H1 (cell line): ENCODE measurements around the gene WFIKKN1. TPM values are rescaled to one million over a fixed set of nuclear protein-coding genes. Genes with fewer than 3 reads are reported as not detected.

Experiments
- CTCF ChIA-PET: fragments of 300-600 bp; sonication (Branson Sonifier 250); formaldehyde crosslinking; loops from one replicate; lab custom pipeline; 2021; ENCODE audit not compliant: partially characterized antibody; lab: Charles Lee
- POLR2A ChIA-PET: fragments of 300-600 bp; sonication (Branson Sonifier 250); formaldehyde crosslinking; loops from one replicate; lab custom pipeline; 2021; ENCODE audit warnings: inconsistent platforms; ENCODE audit not compliant: partially characterized antibody; lab: Charles Lee
- DNase-seq, 2 experiments: peaks; one replicate each; pipeline versions ENCODE4 v3.0.0 to v3.0.0-alpha.2; 2010 to 2022; ENCODE audit warnings: low spot score in 2 of 2, low read depth in 1 of 2, mixed read lengths in 1 of 2
- FAIRE-seq: peaks from 2 replicates; lab custom pipeline; 2011; peaks lifted over from hg19 to GRCh38; lab: Jason Lieb, UNC
- H2AFZ ChIP-seq: 2 replicates; pipeline ENCODE4 v1.8.1; 2012; ENCODE audit warnings: low read length, inconsistent platforms
- H2AK5ac ChIP-seq: 2 replicates; pipeline ENCODE4 v1.6.1; 2013; ENCODE audit warnings: low read depth, low read length
- H2BK120ac ChIP-seq: replicated peaks from 2 replicates; pipeline ENCODE3; 2013; ENCODE audit warnings: low read depth, low read length, inconsistent platforms
- H2BK12ac ChIP-seq: 2 replicates; pipeline ENCODE4 v1.6.1; 2013; ENCODE audit warnings: low read depth, low read length
- H2BK15ac ChIP-seq: 2 replicates; pipeline ENCODE4 v1.6.1; 2013; ENCODE audit warnings: low read length
- H2BK20ac ChIP-seq: 2 replicates; pipeline ENCODE4 v1.6.1; 2013; ENCODE audit warnings: low read length
- H2BK5ac ChIP-seq: 2 replicates; pipeline ENCODE4 v1.6.1; 2013; ENCODE audit warnings: low read depth, low read length
- H3K14ac ChIP-seq: 2 replicates; pipeline ENCODE4 v1.6.1; 2013; ENCODE audit warnings: inconsistent platforms; ENCODE audit not compliant: insufficient read length
- H3K18ac ChIP-seq: 2 replicates; pipeline ENCODE4 v1.6.1; 2013; ENCODE audit warnings: low read length; ENCODE audit errors: extremely low read depth
- H3K23ac ChIP-seq: 2 replicates; pipeline ENCODE4 v1.6.1; 2013; ENCODE audit warnings: inconsistent platforms; ENCODE audit not compliant: insufficient read length
- H3K23me2 ChIP-seq: 2 replicates; pipeline ENCODE4 v1.6.1; 2013; ENCODE audit warnings: low read depth, low read length
- H3K27ac ChIP-seq: 2 replicates; pipeline ENCODE4 v1.6.1; 2011; ENCODE audit warnings: low read depth, low read length, inconsistent platforms
- H3K27me3 ChIP-seq, 4 experiments: replicated peaks in 1 of 4; 1 replicate in 1 of 4; 2 replicates in 3 of 4; pipeline versions ENCODE4 v1.6.1 to v1.8.1; 2011 to 2013; ENCODE audit warnings: low read length in 3 of 4, mild to moderate bottlenecking in 3 of 4, inconsistent platforms in 2 of 4, mixed read lengths in 2 of 4, moderate library complexity in 1 of 4; ENCODE audit not compliant: control insufficient read depth in 3 of 4, insufficient read depth in 3 of 4; ENCODE audit errors: extremely low read depth in 1 of 4
- H3K36me3 ChIP-seq, 4 experiments: 2 replicates each; pipeline versions ENCODE4 v1.6.1 to v1.8.1; 2011 to 2013; ENCODE audit warnings: mild to moderate bottlenecking in 4 of 4, low read length in 3 of 4, moderate library complexity in 2 of 4, control low read depth in 1 of 4, inconsistent platforms in 1 of 4; ENCODE audit not compliant: insufficient read depth in 4 of 4, control insufficient read depth in 2 of 4
- H3K4ac ChIP-seq: replicated peaks from 2 replicates; pipeline ENCODE3; 2013; ENCODE audit warnings: low read length, low read depth, mixed read lengths, inconsistent platforms; ENCODE audit not compliant: insufficient read length
- H3K4me1 ChIP-seq, 4 experiments: replicated peaks in 1 of 4; 1 replicate in 1 of 4; 2 replicates in 3 of 4; pipeline versions ENCODE4 v1.6.1 to v1.8.1; 2011 to 2013; ENCODE audit warnings: low read length in 3 of 4, inconsistent platforms in 2 of 4, mixed read lengths in 1 of 4; ENCODE audit not compliant: insufficient read depth in 4 of 4, control insufficient read depth in 3 of 4
- H3K4me2 ChIP-seq, 2 experiments: 2 replicates each; pipeline versions ENCODE4 v1.6.1 to v1.8.1; 2011 to 2013; ENCODE audit warnings: low read depth in 2 of 2, low read length in 2 of 2, control low read depth in 1 of 2, inconsistent platforms in 1 of 2, mild to moderate bottlenecking in 1 of 2; ENCODE audit not compliant: insufficient read depth in 1 of 2
- H3K4me3 ChIP-seq, 4 experiments: fragments of 200-600, 300-600 bp in 1 of 4; sonication (generic), shearing (Covaris generic), sonication (Bioruptor Twin) in 1 of 4; 2 replicates each; pipeline versions ENCODE4 v1.5.1 to v1.8.1; 2011 to 2016; ENCODE audit warnings: low read length in 4 of 4, low read depth in 3 of 4, control low read depth in 2 of 4, inconsistent platforms in 2 of 4, mild to moderate bottlenecking in 2 of 4, mixed read lengths in 1 of 4, moderate library complexity in 1 of 4; ENCODE audit not compliant: insufficient read depth in 2 of 4; ENCODE audit errors: extremely low read depth in 1 of 4
- H3K56ac ChIP-seq: replicated peaks from 2 replicates; pipeline ENCODE3; 2013; ENCODE audit warnings: low read depth, mild to moderate bottlenecking, mixed read lengths, low read length, inconsistent platforms; ENCODE audit not compliant: insufficient read length
- H3K79me1 ChIP-seq: 2 replicates; pipeline ENCODE4 v1.6.1; 2013; ENCODE audit warnings: low read depth, low read length, control low read depth
- H3K79me2 ChIP-seq, 2 experiments: 2 replicates each; pipeline versions ENCODE4 v1.6.1 to v1.8.1; 2012 to 2013; ENCODE audit warnings: low read length in 2 of 2, mild to moderate bottlenecking in 2 of 2, inconsistent platforms in 1 of 2; ENCODE audit not compliant: insufficient read depth in 2 of 2, control insufficient read depth in 1 of 2
- H3K9ac ChIP-seq, 4 experiments: replicated peaks in 1 of 4; 1 replicate in 1 of 4; 2 replicates in 3 of 4; pipeline versions ENCODE4 v1.6.1 to v1.8.1; 2011 to 2013; ENCODE audit warnings: low read depth in 3 of 4, low read length in 3 of 4, control low read depth in 2 of 4, mild to moderate bottlenecking in 2 of 4, moderate library complexity in 2 of 4, inconsistent platforms in 1 of 4; ENCODE audit errors: extremely low read depth in 1 of 4
- H3K9me3 ChIP-seq, 2 experiments: 2 replicates each; pipeline versions ENCODE4 v1.6.1 to v1.8.1; 2012 to 2013; ENCODE audit warnings: mild to moderate bottlenecking in 2 of 2, moderate library complexity in 2 of 2, control low read depth in 1 of 2, inconsistent platforms in 1 of 2, low read depth in 1 of 2, low read length in 1 of 2, mixed read lengths in 1 of 2; ENCODE audit not compliant: insufficient read depth in 2 of 2
- H4K20me1 ChIP-seq, 2 experiments: replicated peaks in 1 of 2; 2 replicates each; pipeline versions ENCODE3 to v1.8.1; 2011 to 2013; ENCODE audit warnings: inconsistent platforms in 2 of 2, low read length in 2 of 2, mild to moderate bottlenecking in 1 of 2; ENCODE audit not compliant: insufficient read depth in 2 of 2, control insufficient read depth in 1 of 2
- H4K5ac ChIP-seq: 2 replicates; pipeline ENCODE4 v1.6.1; 2013; ENCODE audit warnings: low read length, low read depth, mixed read lengths, inconsistent platforms; ENCODE audit not compliant: insufficient read length
- H4K8ac ChIP-seq: 2 replicates; pipeline ENCODE4 v1.8.0; 2013; ENCODE audit warnings: mild to moderate bottlenecking, moderate library complexity, low read length, inconsistent platforms; ENCODE audit not compliant: insufficient read depth; ENCODE audit errors: extremely low read depth
- H4K91ac ChIP-seq: replicated peaks from 2 replicates; pipeline ENCODE3; 2013; ENCODE audit warnings: low read length, mixed read lengths, inconsistent platforms; ENCODE audit not compliant: insufficient read length
- ASH2L ChIP-seq: fragments of 200-600, 300-600 bp; sonication (generic); IDR thresholded peaks from one replicate; pipeline ENCODE4 v1.7.1; 2017; ENCODE audit warnings: low read length
- BCL11A ChIP-seq, 2 experiments: IDR thresholded peaks; one replicate each; pipeline ENCODE4 v1.6.1; 2011; ENCODE audit warnings: low read depth in 2 of 2, low read length in 2 of 2, mild to moderate bottlenecking in 2 of 2
- CBX5 ChIP-seq: fragments of 300-800, 300-1000 bp; sonication (generic); IDR thresholded peaks from 2 replicates; pipeline ENCODE4 v1.7.1; 2016; ENCODE audit warnings: antibody characterized with exemption, low read length, low read depth
- CBX8 ChIP-seq: fragments of 300-800, 300-1000 bp; sonication (generic); IDR thresholded peaks from 2 replicates; pipeline ENCODE4 v1.7.1; 2016; ENCODE audit warnings: low read depth, low read length, borderline replicate concordance
- JUND ChIP-seq: IDR thresholded peaks from 2 replicates; pipeline ENCODE4 v1.6.1; 2011; ENCODE audit warnings: mild to moderate bottlenecking, improper control_type of control experiment, low read length
- KDM1A ChIP-seq: fragments of 200-600, 300-600 bp; sonication (generic); IDR thresholded peaks from 2 replicates; pipeline ENCODE4 v1.7.1; 2016; ENCODE audit warnings: mild to moderate bottlenecking, low read length, borderline replicate concordance
- POLR2AphosphoS5 ChIP-seq: IDR thresholded peaks from 2 replicates; pipeline ENCODE4 v1.6.1; 2011; ENCODE audit warnings: low read depth, low read length
- POU5F1 ChIP-seq: IDR thresholded peaks from 2 replicates; pipeline ENCODE4 v1.6.1; 2011; ENCODE audit warnings: low read depth, mild to moderate bottlenecking, low read length, moderate library complexity
- RAD21 ChIP-seq, 2 experiments: IDR thresholded peaks in 1 of 2; conservative IDR thresholded peaks in 1 of 2; 2 replicates each; pipeline ENCODE4 v1.6.1; 2011; ENCODE audit warnings: low read depth in 2 of 2, low read length in 2 of 2, improper control_type of control experiment in 1 of 2, inconsistent platforms in 1 of 2, mild to moderate bottlenecking in 1 of 2, moderate library complexity in 1 of 2
- TAF1 ChIP-seq: IDR thresholded peaks from 2 replicates; pipeline ENCODE4 v1.6.1; 2011; ENCODE audit warnings: mild to moderate bottlenecking, low read depth, low read length
- TAF7 ChIP-seq: optimal IDR thresholded peaks from 2 replicates; pipeline ENCODE3; 2011; ENCODE audit warnings: low read depth, mild to moderate bottlenecking, inconsistent platforms, low read length, moderate library complexity, borderline replicate concordance
- TCF12 ChIP-seq: IDR thresholded peaks from 2 replicates; pipeline ENCODE4 v1.6.1; 2011; ENCODE audit warnings: low read depth, mild to moderate bottlenecking, low read length
- YY1 ChIP-seq: IDR thresholded peaks from 2 replicates; pipeline ENCODE4 v1.6.1; 2011; ENCODE audit warnings: low read depth, mild to moderate bottlenecking, low read length
- WGBS, 2 experiments: shearing (Covaris generic) in 1 of 2; methylation state at CpG; one replicate each; pipeline versions ENCODE4 v1.1.6 to v1.1.7; 2013 to 2015; ENCODE audit warnings: low lambda C conversion rate in 2 of 2, mixed read lengths in 2 of 2, inconsistent platforms in 1 of 2, low coverage in 1 of 2, missing lambda C conversion rate in 1 of 2; ENCODE audit not compliant: insufficient replicate concordance in 2 of 2, insufficient coverage in 1 of 2, insufficient read length in 1 of 2; ENCODE audit errors: extremely low coverage in 1 of 2, missing lambda C conversion rate in 1 of 2; 5-methylcytosine and 5-hydroxymethylcytosine counted together
- polyA plus RNA-seq, 7 experiments: library from polyadenylated mRNA; depleted of rRNA in 3 of 7; stranded (reverse) in 5 of 7; unstranded in 2 of 7; fragments of >200 nt in 5 of 7; fragments of 200-250 nt in 2 of 7; gene quantifications; 1 replicate in 5 of 7; 2 replicates in 1 of 7; 4 replicates in 1 of 7; pipeline versions ENCODE4 v1.2.1 to v1.2.3, GENCODE V29; 2011 to 2013; ENCODE audit warnings: missing spikeins in 2 of 7, mixed read lengths in 2 of 7
- total RNA-seq: library from RNA; stranded (reverse); fragmentation: NEBNext Ultra II Directional; extraction: Animal tissue kit (Norgen Biotek cat#: 25700); gene quantifications from 2 replicates; pipeline ENCODE4 v1.2.1, GENCODE V29; 2021

Gene WFIKKN1
- total and polyA plus RNA-seq, 2 of the 8 experiments (the other 6 are each of a cell fraction or from before 2014, with no cell fraction given): 11.4 to 15.8 TPM

DNA sequence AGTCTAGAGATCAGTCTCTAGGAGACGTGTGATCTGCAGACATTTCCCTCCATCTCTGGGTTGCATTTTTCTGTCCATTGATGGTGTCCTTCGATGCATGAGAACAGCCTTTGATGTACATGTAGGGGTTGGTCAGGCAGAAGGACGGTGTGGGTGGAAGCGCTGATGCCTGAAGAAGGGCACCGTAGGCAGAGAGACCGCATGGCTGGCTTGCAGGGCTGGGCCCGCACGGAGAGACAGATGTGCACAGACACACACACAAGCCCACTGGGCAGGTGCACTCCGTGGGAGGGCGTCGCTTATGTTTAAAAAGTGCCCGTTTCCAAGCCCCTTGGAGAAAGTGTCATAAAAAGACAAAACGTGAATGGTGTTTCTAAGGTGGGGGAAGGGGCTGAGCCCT lies 15.7 kb upstream of the WFIKKN1 start:
- no peak overlapping the region for H2BK12ac ChIP-seq
- H3K9ac ChIP-seq: no peak overlapping the region; a peak in 1 of 7 replicates
- no peak overlapping the region for H2BK15ac ChIP-seq
- no peaks in the 10 kb centered on the region for H3K79me2 ChIP-seq
- H3K9me3 ChIP-seq: no peaks in the 10 kb centered on the region
- peaks cover 6% of the 10 kb centered on the region for H3K79me1 ChIP-seq
- no peak for FAIRE-seq
- H4K8ac ChIP-seq: no peak overlapping the region
- no peak overlapping the region for H3K56ac ChIP-seq
- no peak overlapping the region for H2AK5ac ChIP-seq
- no peak overlapping the region for H4K5ac ChIP-seq
- H2BK20ac ChIP-seq: no peak overlapping the region
- no peak overlapping the region for H2AFZ ChIP-seq
- ChIA-PET POLR2A (interaction anchor here (0.9 to 1.1 kb wide), 2 partner anchors 15 to 21 kb away, joined by 3 to 4 read pairs; partner anchors contain the start of genes METTL26 and WFIKKN1), CTCF (interaction anchor here (1.2 kb wide), 1 partner anchor 84 kb away, joined by 5 read pairs; no protein-coding TSS in a partner anchor)
- 94% methylated on average over 13 of the region's 13 CpGs; no CpG with 5 or more reads in 1 of the 2 experiments for WGBS, 2 experiments
- H4K20me1 ChIP-seq: peaks cover 1 to 4% of the 10 kb centered on the region in 2 experiments
- no peak overlapping the region for H3K27ac ChIP-seq
- no peak for DNase-seq
- H3K4ac ChIP-seq: no peak overlapping the region
- H3K4me1 ChIP-seq: no peaks in the 10 kb centered on the region; a peak in 1 of 7 replicates
- no peak overlapping the region for H3K4me2 ChIP-seq
- no peaks in the 10 kb centered on the region for H3K27me3 ChIP-seq
- H3K18ac ChIP-seq: no peak overlapping the region
- H4K91ac ChIP-seq: no peak overlapping the region
- H3K23ac ChIP-seq: no peak overlapping the region
- H3K36me3 ChIP-seq: no peaks in the 10 kb centered on the region; a peak in 1 of 8 replicates
- no peak overlapping the region for H3K14ac ChIP-seq
- no peaks in the 10 kb centered on the region for H3K23me2 ChIP-seq
- no peak overlapping the region for H2BK5ac ChIP-seq
- no peak overlapping the region for H2BK120ac ChIP-seq
- no peak overlapping the region for H3K4me3 ChIP-seq
- TF ChIP-seq TAF7 (no peak), TAF1 (no peak), CBX5 (no peak), POU5F1 (no peak), RAD21 (IDR thresholded peaks at IDR 0.05 in 1 of 2, conservative IDR thresholded peaks at IDR 0.05 in 1 of 2; ENCODE audit: low read depth in 2 of 2, low read length in 2 of 2) (no peak), BCL11A (IDR thresholded peaks at IDR 0.05; ENCODE audit: low read depth in 2 of 2, low read length in 2 of 2) (no peak), POLR2AphosphoS5 (no peak), YY1 (no peak), TCF12 (no peak), KDM1A (no peak), JUND (no peak), ASH2L (no peak), CBX8 (no peak)
